Naive B cell (primary cell): ENCODE data around the gene SLC25A39. TPM values are rescaled to one million over a fixed set of nuclear protein-coding genes. Genes with fewer than 3 reads are reported as not detected.
"Not testable (repeated sequence)": the region's sequence is repeated elsewhere in the genome, so short reads cannot be mapped to it uniquely, and the experiment has no call there.

Experiments
- ATAC-seq, 2 donors: fragments of 150-1000 bp; cut with Tn5 transposase; 2 replicates each; pipeline ENCODE4 v1.10.0; 2021; ENCODE audit warnings: low read depth in 2 of 2, mild to moderate bottlenecking in 2 of 2, moderate library complexity in 2 of 2
- DNase-seq: peaks from one replicate; pipeline ENCODE4 v3.0.0; 2022
- H3K27ac Mint-ChIP-seq, 6 donors: one replicate each; pipeline ENCODE4 v1.8.0; 2020 to 2022; ENCODE audit warnings: mild to moderate bottlenecking in 6 of 6, mixed read lengths in 6 of 6, moderate library complexity in 5 of 6, inconsistent platforms in 2 of 6
- H3K27me3 Mint-ChIP-seq, 3 donors: one replicate each; pipeline ENCODE4 v1.8.0; 2021 to 2022; ENCODE audit warnings: mixed read lengths in 3 of 3, mild to moderate bottlenecking in 1 of 3
- H3K36me3 Mint-ChIP-seq, 2 donors: one replicate each; pipeline ENCODE4 v1.8.0; 2020 to 2022; ENCODE audit warnings: mixed read lengths in 2 of 2, inconsistent platforms in 1 of 2, mild to moderate bottlenecking in 1 of 2
- H3K4me1 Mint-ChIP-seq, 3 donors: one replicate each; pipeline ENCODE4 v1.8.0; 2020 to 2022; ENCODE audit warnings: mixed read lengths in 3 of 3, inconsistent platforms in 1 of 3, mild to moderate bottlenecking in 1 of 3, moderate library complexity in 1 of 3
- H3K4me3 Mint-ChIP-seq, 8 donors: one replicate each; pipeline ENCODE4 v1.8.0; 2020 to 2022; ENCODE audit warnings: mild to moderate bottlenecking in 8 of 8, mixed read lengths in 8 of 8, moderate library complexity in 8 of 8, inconsistent platforms in 2 of 8
- H3K9me3 Mint-ChIP-seq, 7 donors: one replicate each; pipeline ENCODE4 v1.8.0; 2020 to 2022; ENCODE audit warnings: mixed read lengths in 7 of 7, mild to moderate bottlenecking in 5 of 7, inconsistent platforms in 2 of 7, moderate library complexity in 1 of 7
- polyA plus RNA-seq, 6 donors: library from polyadenylated mRNA; unstranded; fragments of 300-500 nt; fragmentation: Illumina TruSeq; gene quantifications; one replicate each; pipeline ENCODE4 v1.2.3, GENCODE V29; 2021; ENCODE audit warnings: low read depth in 6 of 6

SLC25A39 gene, protein sequence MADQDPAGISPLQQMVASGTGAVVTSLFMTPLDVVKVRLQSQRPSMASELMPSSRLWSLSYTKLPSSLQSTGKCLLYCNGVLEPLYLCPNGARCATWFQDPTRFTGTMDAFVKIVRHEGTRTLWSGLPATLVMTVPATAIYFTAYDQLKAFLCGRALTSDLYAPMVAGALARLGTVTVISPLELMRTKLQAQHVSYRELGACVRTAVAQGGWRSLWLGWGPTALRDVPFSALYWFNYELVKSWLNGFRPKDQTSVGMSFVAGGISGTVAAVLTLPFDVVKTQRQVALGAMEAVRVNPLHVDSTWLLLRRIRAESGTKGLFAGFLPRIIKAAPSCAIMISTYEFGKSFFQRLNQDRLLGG
- 100 to 1,000 TPM in 3 of 6 donors, 10 to 100 TPM in 3; 87.3 to 143 (median 103) TPM for polyA plus RNA-seq

DNA sequence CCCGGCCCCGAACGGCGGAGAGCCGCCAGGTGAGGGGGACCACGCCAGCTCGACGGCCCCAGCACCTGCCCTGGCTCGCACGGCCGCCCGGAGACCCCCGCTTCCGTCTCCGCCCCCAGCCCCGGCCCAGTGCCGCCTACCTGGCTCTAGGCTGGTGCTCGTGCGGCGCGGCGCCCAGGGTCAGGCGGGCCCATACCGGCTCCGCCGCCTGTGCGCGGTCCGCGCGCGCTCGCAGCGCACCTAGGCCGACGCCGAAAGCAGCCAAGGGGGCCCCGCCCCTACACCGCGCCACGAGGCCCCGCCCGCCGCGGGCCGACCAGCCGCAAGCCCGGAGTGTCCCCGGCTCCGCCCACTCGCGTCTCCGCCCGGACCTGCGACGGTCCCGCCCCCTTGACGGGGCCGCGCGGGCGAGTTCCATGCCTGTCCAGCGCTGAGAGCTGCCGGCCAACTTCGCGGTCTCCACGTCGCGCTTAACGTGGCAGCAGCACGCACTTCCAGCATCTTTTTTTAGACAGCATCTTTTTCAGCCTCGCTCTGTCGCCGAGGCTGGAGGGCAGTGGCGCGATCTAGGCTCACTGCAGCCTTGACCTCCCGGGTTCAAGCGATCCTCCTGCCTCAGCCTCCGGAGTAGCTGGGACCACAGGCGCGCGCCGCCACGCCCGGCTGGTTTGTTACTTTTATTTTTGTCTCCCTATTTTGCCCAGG is at the start of gene SLC25A39:
Gene SLC25A39, minus strand, starts transcription at position 253 of the 705 bp plus-strand sequence. CDS start 1,261 bp downstream, outside the sequence.
- DNase-seq (peak; percentile 96), ATAC-seq (peak; percentile 64 to 65)
- H3K27me3 Mint-ChIP-seq = no peaks in the 10 kb centered on the region
- H3K9me3 Mint-ChIP-seq = no peaks in the 10 kb centered on the region
- H3K36me3 Mint-ChIP-seq = no peaks in the 10 kb centered on the region
- H3K4me3 Mint-ChIP-seq = peak within 1 kb of the TSS; percentile 92 to 97 (median 94)
- H3K27ac Mint-ChIP-seq = peak within 1 kb of the TSS; percentile 98 to 100 (median 99)
- peaks cover 7 to 41% (median 38%) of the 10 kb centered on the region in 3 donors for H3K4me1 Mint-ChIP-seq

DNA sequence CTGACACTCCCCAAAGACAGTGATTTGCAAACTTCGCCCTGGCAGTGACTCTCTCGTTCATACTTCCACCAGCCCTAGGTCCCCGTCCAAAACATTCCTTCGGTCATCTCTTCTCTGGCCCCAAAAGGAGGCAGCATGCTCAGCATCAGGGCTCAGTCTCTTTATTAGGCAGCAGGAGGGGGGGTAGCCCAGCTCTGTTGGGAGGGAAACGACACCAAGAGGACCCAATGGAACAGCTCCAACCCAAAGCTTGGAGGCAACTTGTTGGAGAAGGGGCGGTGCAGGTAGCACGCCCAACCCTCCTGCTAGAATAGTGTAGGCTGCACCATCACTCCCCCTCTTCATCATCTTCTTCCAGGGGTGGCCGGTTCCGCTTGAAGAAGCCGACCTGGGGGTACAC is 47.4 kb upstream of the SLC25A39 start:
- Mint-ChIP-seq H3K27me3 (peaks cover 34 to 78% (median 43%) of the 10 kb centered on the region in 3 donors), H3K9me3 (no peaks in the 10 kb centered on the region), H3K36me3 (no peaks in the 10 kb centered on the region), H3K4me1 (peaks cover 0 to 7% (median 4%) of the 10 kb centered on the region in 3 donors), H3K27ac (peak overlapping the region in 1 of 6 donors; percentile 37), H3K4me3 (no peak overlapping the region)
- DNase-seq (no peak), ATAC-seq (no peak)

DNA sequence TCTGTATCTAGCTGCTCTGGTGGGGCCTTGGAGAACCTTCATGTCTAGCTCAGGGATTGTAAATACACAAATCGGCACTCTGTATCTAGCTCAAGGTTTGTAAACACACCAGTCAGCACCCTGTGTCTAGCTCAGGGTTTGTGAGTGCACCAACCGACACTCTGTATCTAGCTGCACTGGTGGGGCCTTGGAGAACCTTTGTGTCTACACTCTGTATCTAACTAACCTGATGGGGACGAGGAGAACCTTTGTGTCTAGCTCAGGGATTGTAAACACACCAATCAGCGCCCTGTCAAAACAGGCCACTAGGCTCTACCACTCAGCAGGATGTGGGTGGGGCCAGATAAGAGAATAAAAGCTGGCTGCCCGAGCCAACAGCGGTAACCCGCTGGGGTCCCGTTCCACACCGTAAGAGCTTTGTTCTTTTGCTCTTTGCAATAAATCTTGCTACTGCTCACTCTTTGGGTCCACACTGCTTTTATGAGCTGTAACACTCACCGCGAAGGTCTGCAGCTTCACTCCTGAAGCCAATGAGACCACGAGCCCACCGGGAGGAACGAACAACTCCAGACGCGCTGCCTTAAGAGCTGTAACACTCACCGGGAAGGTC is 44.9 kb upstream of the SLC25A39 start:
- H3K36me3 Mint-ChIP-seq, H3K27ac Mint-ChIP-seq, ATAC-seq, DNase-seq, H3K9me3 Mint-ChIP-seq: not testable (repeated sequence)
- peaks cover 48 to 87% (median 58%) of the 10 kb centered on the region in 3 donors for H3K27me3 Mint-ChIP-seq
- peak overlapping the region in 6 of 8 donors; percentile 31 to 72 (median 44) for H3K4me3 Mint-ChIP-seq
- H3K4me1 Mint-ChIP-seq = peaks cover 0 to 11% (median 0%) of the 10 kb centered on the region in 3 donors

DNA sequence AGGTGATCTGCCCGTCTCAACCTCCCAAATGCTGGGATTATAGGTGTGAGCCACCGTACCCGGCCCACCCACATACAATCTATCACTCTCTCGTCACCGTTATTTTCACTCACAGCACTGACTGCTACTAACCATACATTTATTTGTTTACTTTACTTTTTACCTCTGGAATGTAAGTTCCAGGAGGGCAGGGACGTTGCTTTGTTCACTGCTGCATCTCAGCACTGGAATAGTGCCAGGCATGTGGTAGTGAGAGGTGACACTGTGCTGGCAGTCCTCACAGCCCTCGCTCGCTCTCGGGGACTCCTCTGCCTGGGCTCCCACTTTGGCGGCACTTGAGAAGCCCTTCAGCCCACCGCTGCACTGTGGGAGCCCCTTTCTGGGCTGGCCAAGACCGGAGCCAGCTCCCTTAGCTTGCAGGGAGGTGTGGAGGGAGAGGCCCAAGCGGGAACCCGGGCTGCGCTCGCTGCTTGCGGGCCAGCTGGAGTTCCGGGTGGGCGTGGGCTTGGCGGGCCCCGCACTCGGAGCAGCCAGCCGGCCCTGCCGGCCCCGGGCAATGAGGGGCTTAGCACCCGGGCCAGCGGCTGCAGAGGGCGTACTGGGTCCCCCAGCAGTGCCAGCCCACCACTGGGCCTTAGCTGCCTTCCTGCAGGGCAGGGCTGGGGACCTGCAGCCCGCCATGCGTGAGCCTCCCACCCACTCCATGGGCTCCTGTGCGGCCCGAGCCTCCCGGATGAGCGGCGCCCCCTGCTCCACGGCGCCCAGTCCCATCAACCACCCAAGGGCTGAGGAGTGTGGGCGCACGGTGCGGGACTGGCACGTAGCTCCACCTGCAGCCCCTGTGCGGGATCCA is 44.0 kb upstream of the SLC25A39 start:
- not testable (repeated sequence) for H3K27ac Mint-ChIP-seq, ATAC-seq, H3K9me3 Mint-ChIP-seq, H3K4me3 Mint-ChIP-seq, DNase-seq, H3K36me3 Mint-ChIP-seq
- H3K27me3 Mint-ChIP-seq = peaks cover 47 to 79% (median 58%) of the 10 kb centered on the region in 3 donors
- H3K4me1 Mint-ChIP-seq = peaks cover 0 to 18% (median 0%) of the 10 kb centered on the region in 3 donors

DNA sequence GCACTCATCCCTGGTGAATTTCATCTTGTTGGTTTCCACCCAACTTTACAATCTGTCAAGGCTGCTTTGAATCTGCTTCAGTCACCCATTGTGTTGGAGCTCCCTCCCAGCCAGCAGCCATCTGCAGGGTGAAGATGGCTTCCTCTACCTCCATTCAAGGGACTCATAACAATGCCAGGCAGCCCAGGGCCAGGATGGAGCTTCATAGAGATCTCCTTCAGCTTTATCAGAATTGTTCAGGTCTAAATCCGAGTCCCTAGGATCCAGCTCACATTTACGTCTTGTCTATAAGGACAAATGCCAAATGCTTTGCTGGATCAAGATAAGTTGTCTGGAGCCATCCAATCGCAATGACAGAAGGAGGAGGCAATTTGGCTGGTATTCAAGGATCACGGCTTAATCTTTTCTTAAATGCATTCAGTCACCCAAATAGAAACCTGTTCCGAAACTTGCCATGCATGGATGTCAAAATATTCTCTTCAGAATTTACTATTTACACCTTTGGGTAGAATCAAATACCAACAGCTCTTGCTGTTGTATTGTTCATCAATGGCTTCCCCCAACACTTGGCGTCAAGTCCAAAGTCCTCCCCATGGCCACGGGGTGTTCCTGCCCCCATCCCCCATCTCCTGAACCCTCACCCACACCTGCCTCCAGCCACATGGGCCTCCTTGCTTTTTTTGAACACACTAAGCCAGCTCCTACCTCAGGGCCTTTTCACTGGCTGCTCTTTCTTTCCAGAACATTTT is 42.8 kb upstream of the SLC25A39 start:
- Mint-ChIP-seq H3K4me3 (no peak overlapping the region), H3K9me3 (no peaks in the 10 kb centered on the region), H3K4me1 (peaks cover 0 to 20% (median 4%) of the 10 kb centered on the region in 3 donors), H3K27me3 (peaks cover 42 to 75% (median 58%) of the 10 kb centered on the region in 3 donors), H3K27ac (no peak overlapping the region), H3K36me3 (no peaks in the 10 kb centered on the region)
- no peak for DNase-seq
- ATAC-seq = no peak

DNA sequence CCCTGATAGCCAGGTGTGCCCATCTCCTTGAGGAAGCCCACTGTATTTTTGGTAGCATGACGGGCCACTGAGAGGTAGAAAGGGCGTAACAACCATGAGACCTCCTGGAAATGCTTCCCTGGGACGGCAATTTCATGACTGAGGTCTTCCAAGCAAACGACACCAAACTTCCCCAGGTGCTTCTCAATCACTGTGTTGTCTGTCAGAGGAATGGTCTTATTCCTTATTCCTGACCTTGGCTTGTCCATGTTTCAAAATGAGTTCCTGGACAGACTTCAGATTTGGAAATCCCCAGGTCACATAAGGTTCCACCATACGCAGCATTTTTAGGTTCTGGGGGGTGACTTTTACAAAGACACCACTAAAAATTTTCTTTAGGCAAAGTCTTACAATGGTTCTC is 40.4 kb upstream of the SLC25A39 start:
- not testable (repeated sequence) for DNase-seq, H3K9me3 Mint-ChIP-seq, H3K36me3 Mint-ChIP-seq, H3K27ac Mint-ChIP-seq, ATAC-seq
- Mint-ChIP-seq H3K4me3 (peak overlapping the region in 7 of 8 donors; percentile 30 to 91 (median 73)), H3K4me1 (peaks cover 0 to 20% (median 4%) of the 10 kb centered on the region in 3 donors), H3K27me3 (peaks cover 36 to 75% (median 55%) of the 10 kb centered on the region in 3 donors)

DNA sequence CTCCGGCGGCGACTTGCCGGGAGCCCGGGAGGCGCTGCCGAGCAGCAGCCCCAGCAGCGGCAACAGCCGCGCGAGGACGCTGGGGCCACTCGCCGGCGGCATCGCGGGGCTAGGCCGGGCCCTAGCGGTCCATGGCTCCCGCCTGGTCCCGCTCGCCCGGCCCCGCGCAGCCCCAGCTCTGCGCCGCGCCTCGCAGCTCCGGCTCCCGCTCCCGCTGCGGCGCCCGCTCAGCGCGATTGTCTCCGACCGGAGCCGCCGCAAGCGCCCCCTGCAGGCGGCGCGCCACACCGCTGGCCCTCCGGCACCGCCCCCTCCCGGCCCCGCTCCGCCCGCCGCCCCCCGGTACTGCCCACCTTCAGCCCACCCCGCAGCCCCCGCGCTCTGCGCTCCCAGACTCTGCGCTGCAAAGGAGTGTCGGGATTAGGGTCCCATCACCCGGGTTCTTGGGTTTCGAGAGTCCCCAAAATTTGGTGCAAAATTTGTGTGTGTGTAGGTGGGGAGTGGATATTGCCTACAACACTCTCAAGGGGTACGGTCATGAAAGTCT is 39.1 kb upstream of the SLC25A39 start, which contains the start of gene FAM171A2:
Gene FAM171A2, minus strand, starts transcription at position 241 of the 547 bp plus-strand sequence. Its CDS starts 139 bp downstream, at position 102.
- ATAC-seq (peak; percentile 89 to 91), DNase-seq (peak; percentile 68)
- H3K4me1 Mint-ChIP-seq = peaks cover 8 to 19% (median 9%) of the 10 kb centered on the region in 3 donors
- no peaks in the 10 kb centered on the region for H3K36me3 Mint-ChIP-seq
- peak within 1 kb of the TSS; percentile 49 to 93 (median 86) for H3K4me3 Mint-ChIP-seq
- H3K9me3 Mint-ChIP-seq = no peaks in the 10 kb centered on the region
- peaks cover 28 to 66% (median 55%) of the 10 kb centered on the region in 3 donors for H3K27me3 Mint-ChIP-seq
- peak within 1 kb of the TSS in 1 of 6 donors; percentile 84 for H3K27ac Mint-ChIP-seq

DNA sequence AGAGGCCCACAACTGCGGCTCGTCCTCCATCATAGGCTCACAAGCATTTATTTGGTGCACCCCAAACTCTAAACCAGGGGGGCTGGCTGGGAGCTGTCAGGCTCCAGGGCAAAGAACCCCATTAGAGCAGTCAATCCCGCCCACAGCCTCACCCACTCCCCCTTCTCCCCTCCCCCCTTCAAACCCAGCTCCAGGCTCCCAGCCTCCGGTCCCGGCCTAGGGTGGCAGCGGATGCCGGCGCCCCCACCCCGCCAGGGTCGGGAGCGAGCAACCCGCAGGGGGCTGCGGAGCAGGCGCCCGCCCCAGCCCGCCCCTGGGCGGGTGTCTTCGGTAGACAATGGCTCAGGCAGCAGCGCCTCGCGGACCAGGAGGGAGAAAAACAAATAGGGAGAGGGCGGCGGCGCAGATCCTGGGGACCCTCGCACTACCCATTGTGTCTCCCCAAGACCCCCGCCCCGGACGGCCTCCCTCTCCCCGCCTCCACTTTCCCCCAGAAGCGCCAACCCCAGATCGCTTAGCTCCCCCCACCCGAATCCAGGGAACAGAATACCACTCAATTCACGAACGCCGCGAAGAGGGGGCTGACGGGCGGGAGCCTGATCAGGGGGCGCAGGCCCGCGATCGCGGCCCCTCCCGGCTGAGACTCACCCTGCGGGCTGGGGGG is 38.5 kb upstream of the SLC25A39 start:
- Mint-ChIP-seq H3K4me3 (peak overlapping the region; percentile 21 to 88 (median 78)), H3K9me3 (no peaks in the 10 kb centered on the region), H3K27ac (no peak overlapping the region), H3K4me1 (peaks cover 10 to 19% (median 11%) of the 10 kb centered on the region in 3 donors), H3K36me3 (no peaks in the 10 kb centered on the region), H3K27me3 (peaks cover 28 to 61% (median 49%) of the 10 kb centered on the region in 3 donors)
- DNase-seq (no peak), ATAC-seq (peak; percentile 27 to 34)

DNA sequence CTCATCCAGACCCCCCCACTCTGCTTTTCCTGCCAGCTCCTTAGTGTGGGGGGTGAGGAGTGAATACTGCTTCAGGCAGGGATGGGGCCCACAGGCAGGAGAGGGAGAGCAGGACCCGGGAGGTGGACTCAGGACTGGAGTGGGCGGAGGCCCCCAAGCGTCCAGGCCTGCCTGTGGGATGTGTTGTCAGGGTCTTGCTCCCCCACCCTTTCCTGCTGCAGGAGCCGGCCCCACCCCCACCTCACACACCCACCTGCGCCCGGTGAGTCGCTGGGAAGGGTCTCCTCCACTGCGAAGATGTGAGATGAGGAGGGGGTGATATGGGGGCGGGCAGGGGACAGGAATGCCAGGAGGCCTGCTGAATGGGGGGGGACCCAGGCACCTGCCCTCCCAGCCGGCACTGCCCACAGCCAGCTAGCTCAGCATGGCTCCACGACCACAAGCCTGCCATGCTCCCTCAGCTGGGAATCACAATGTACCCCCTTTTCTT is 37.9 kb upstream of the SLC25A39 start:
- no peak for ATAC-seq
- H3K36me3 Mint-ChIP-seq = no peaks in the 10 kb centered on the region
- no peak for DNase-seq
- no peak overlapping the region for H3K27ac Mint-ChIP-seq
- peak overlapping the region in 5 of 8 donors; percentile 21 to 77 (median 74) for H3K4me3 Mint-ChIP-seq
- peaks cover 10 to 21% (median 11%) of the 10 kb centered on the region in 3 donors for H3K4me1 Mint-ChIP-seq
- H3K27me3 Mint-ChIP-seq = peaks cover 24 to 55% (median 43%) of the 10 kb centered on the region in 3 donors
- H3K9me3 Mint-ChIP-seq = no peaks in the 10 kb centered on the region

DNA sequence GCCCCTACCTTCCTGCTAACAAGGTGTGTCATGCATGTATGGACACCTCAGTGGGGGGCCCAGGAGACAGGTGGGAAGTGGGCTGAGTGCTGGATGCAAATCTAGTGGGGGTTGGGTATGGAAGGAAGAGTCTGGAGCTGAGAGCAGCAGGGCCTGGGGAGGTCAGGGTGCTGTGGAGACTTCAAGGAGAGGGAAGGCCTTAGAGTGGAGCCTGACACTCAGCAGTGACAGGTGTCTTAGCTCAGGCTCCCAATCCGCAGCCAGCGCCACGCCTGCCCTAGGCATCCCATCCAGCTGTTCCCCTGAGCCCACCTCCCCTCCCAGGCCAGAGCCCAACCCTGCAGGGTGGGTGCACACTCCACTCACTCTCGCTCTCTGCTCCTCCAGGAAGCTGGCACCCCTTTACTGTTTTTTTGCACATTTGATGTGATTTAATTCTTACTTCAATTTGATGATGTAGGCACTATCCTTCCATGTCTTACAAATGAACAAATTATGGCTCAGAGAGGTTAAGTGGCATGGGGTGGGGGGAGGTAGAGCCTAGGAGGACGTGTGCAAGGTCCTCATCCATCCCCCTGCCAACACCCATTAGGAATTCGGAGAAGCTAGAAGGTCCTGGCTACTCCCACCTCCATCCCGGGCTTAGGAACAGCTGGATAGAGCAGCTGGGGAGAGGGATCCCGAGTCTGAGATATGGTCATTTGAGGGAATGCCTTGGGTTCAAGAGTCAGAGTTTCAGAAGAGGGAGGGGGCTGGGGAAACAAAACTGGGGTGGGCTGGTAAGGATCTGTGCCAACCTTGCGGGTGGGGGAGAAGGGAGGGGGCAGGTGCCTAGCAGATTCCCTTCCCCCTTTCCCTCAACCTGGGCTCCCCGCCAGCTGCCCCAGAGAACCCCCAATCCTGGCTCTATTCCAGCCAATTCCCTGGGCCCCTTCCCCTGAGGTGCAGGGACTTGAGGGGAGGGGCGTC is 37.0 kb upstream of the SLC25A39 start:
- peaks cover 17 to 46% (median 34%) of the 10 kb centered on the region in 3 donors for H3K27me3 Mint-ChIP-seq
- DNase-seq (no peak), ATAC-seq (no peak)
- H3K27ac Mint-ChIP-seq = no peak overlapping the region
- peaks cover 10 to 21% (median 11%) of the 10 kb centered on the region in 3 donors for H3K4me1 Mint-ChIP-seq
- peak overlapping the region in 5 of 8 donors; percentile 29 to 70 (median 48) for H3K4me3 Mint-ChIP-seq
- no peaks in the 10 kb centered on the region for H3K36me3 Mint-ChIP-seq
- no peaks in the 10 kb centered on the region for H3K9me3 Mint-ChIP-seq
